Posterior vena cava (tissue), 2 donors: ENCODE measurements around the gene APOE. TPM values are rescaled to one million over a fixed set of nuclear protein-coding genes. Genes with fewer than 3 reads are reported as not detected.

Source experiments
- total RNA-seq, 2 donors: library from RNA; stranded (reverse); fragmentation: NEBNext Ultra II Directional; extraction: Animal tissue kit (Norgen Biotek cat#: 25700); gene quantifications; one replicate each; pipeline ENCODE4 v1.2.1, GENCODE V29; 2021
- donor health status: DM: yes; HTN: yes; CAD: no.
- donor health status: DM: yes; HTN: yes; CAD: no.

The APOE gene
- total RNA-seq, 2 donors from 2014 or later: 16.8 to 57.8 TPM

Other genes with a start within 250 kb of the APOE start
- gene CEACAM19, start 234.3 kb upstream of the APOE start, total RNA-seq: 1 to 10 TPM; 4.1 to 7.8 TPM
- gene CEACAM16, start 206.6 kb upstream of the APOE start, total RNA-seq: not detected
- gene BCL3, start 157.1 kb upstream of the APOE start, total RNA-seq: 10 to 100 TPM; 37.6 to 40.4 TPM
- gene CBLC, start 127.9 kb upstream of the APOE start, total RNA-seq: not detected
- 10 to 100 TPM; 49.6 to 53.8 TPM for gene BCAM, start 96.7 kb upstream of the APOE start, total RNA-seq
- gene NECTIN2, start 59.5 kb upstream of the APOE start, total RNA-seq: 10 to 100 TPM; 48.9 to 59.8 TPM
- gene TOMM40, start 14.5 kb upstream of the APOE start, total RNA-seq: 10 to 100 TPM; 27.8 to 29.9 TPM
- 1 to 10 TPM; 3.0 to 4.3 TPM for gene APOC1, start 8.8 kb downstream of the APOE start, total RNA-seq
- not detected for gene APOC4, start 36.4 kb downstream of the APOE start, total RNA-seq
- not detected for gene APOC2, start 40.3 kb downstream of the APOE start, total RNA-seq
- gene CLPTM1, start 49.6 kb downstream of the APOE start, total RNA-seq: 10 to 100 TPM; 69.9 to 78.5 TPM
- gene RELB, start 95.7 kb downstream of the APOE start, total RNA-seq: 10 to 100 TPM; 14.3 to 22.7 TPM
- gene CLASRP, start 133.2 kb downstream of the APOE start, total RNA-seq: 10 to 100 TPM; 48.6 to 58.5 TPM
- under 1 TPM; 0.42 to 0.48 TPM for gene ZNF296, start 170.7 kb downstream of the APOE start, total RNA-seq
- gene GEMIN7, start 173.5 kb downstream of the APOE start, total RNA-seq: 10 to 100 TPM; 11.2 to 14.7 TPM
- gene PPP1R37, start 187.4 kb downstream of the APOE start, total RNA-seq: 10 to 100 TPM; 15.2 to 16.2 TPM